Osteoblast (primary cell): ENCODE measurements around the gene ADD1. TPM values are rescaled to one million over a fixed set of nuclear protein-coding genes. Genes with fewer than 3 reads are reported as not detected.
A peak's percentile ranks its signal among the peaks of the same experiment; 100 is the strongest.

Source experiments
- DNase-seq: peaks from one replicate; pipeline ENCODE4 v3.0.0; 2011; ENCODE audit warnings: low spot score, mixed read lengths; ENCODE audit not compliant: insufficient read length; ENCODE audit errors: missing footprints
- H2AFZ ChIP-seq: 2 replicates; pipeline ENCODE4 v1.6.0; 2011; ENCODE audit warnings: mild to moderate bottlenecking, low read length
- H3K27ac ChIP-seq: 2 replicates; pipeline ENCODE4 v1.5.1; 2011; ENCODE audit warnings: mild to moderate bottlenecking, low read depth, low read length, moderate library complexity
- H3K27me3 ChIP-seq: 2 replicates; pipeline ENCODE4 v1.6.0; 2012; ENCODE audit warnings: mild to moderate bottlenecking, control low read depth, inconsistent platforms, low read length, moderate library complexity; ENCODE audit not compliant: insufficient read depth
- H3K36me3 ChIP-seq: 2 replicates; pipeline ENCODE4 v1.5.1; 2011; ENCODE audit warnings: mild to moderate bottlenecking, low read length, control low read depth, moderate library complexity; ENCODE audit not compliant: insufficient read depth
- H3K4me1 ChIP-seq: 2 replicates; pipeline ENCODE4 v1.5.1; 2011; ENCODE audit warnings: mild to moderate bottlenecking, low read length, control low read depth, moderate library complexity; ENCODE audit not compliant: insufficient read depth
- H3K4me2 ChIP-seq: 2 replicates; pipeline ENCODE4 v1.6.0; 2011; ENCODE audit warnings: mild to moderate bottlenecking, low read length; ENCODE audit not compliant: insufficient read depth
- H3K4me3 ChIP-seq: fragments of 200-600 bp; sonication (generic); 3 replicates; pipeline ENCODE4 v1.5.1; 2012; ENCODE audit warnings: mild to moderate bottlenecking, low read length, inconsistent platforms; ENCODE audit not compliant: insufficient read depth
- H3K79me2 ChIP-seq: 2 replicates; pipeline ENCODE4 v1.6.0; 2012; ENCODE audit warnings: mild to moderate bottlenecking, low read length, control low read depth, inconsistent platforms; ENCODE audit not compliant: insufficient read depth
- H3K9me3 ChIP-seq: 2 replicates; pipeline ENCODE4 v1.5.1; 2011; ENCODE audit warnings: low read depth, low read length, control low read depth
- H4K20me1 ChIP-seq: 2 replicates; pipeline ENCODE4 v1.6.0; 2012; ENCODE audit warnings: mild to moderate bottlenecking, low read length, control low read depth; ENCODE audit not compliant: insufficient read depth
- total RNA-seq: library from RNA; depleted of rRNA; stranded (reverse); fragments of >200 nt; gene quantifications from 2 replicates; pipeline ENCODE4 v1.2.3, GENCODE V29; 2012
- TF ChIP-seq, protein P1 (sequence below): IDR thresholded peaks from 2 replicates; pipeline ENCODE4 v1.5.1; 2011; ENCODE audit warnings: mild to moderate bottlenecking, low read depth, low read length, moderate library complexity; ENCODE audit errors: extremely low read depth

ADD1 gene
- total RNA-seq, 1 donor = 200 TPM

DNA sequence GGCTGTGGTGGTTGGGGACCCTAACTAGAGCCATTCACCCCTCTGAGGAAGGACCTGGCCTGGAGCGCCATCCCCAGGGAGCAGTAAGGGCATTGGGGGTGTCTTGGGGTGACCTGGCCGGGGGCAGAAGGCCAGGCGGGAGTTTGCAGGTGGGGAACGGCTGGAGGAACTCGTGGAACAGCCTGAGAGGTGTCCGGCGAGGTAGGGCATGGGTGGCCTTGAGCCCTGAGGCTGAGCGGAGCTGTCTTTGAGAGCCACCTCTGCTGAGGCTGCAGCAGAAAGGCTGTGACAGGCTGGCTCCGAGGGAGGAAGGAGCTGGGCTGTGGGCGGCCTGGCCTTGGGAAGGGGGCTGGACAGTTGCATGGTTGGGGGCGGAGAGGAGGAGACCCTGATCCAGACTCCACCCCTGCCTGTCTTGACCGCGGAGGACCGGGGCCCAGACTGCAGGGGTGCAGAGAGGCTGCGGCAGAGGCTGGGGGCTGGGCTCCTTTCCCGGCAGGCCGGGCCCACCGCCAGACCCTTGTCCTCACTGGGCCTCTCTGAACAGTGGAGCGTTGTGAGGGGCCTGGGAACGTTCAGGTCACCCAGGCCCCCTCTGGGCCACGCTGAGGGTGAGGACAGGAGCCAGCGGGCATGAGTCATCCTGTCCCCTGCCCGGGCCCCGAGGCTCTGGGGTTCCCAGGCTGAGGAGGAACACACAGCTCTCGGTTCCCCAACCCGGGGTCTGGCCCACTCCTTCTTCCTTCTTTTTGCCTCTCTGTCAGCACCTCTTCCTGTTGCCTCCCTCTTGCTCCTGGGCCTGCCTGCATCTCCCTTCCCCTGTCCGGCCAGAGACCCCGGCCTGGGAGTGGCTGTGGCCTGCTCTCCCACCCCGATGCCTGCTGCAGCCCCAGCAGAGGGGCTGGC, 42.7 kb upstream of the ADD1 start:
- Histone ChIP-seq H3K4me2 (peak overlapping the region; percentile 48), H3K9me3 (no peaks in the 10 kb centered on the region), H3K79me2 (peaks cover 82% of the 10 kb centered on the region), H3K4me1 (peaks cover 28% of the 10 kb centered on the region), H3K4me3 (peak overlapping the region; percentile 10), H2AFZ (peak overlapping the region; percentile 74), H3K36me3 (peaks cover 5% of the 10 kb centered on the region), H3K27me3 (no peaks in the 10 kb centered on the region), H4K20me1 (peaks cover 5% of the 10 kb centered on the region), H3K27ac (peak overlapping the region; percentile 68)
- TF ChIP-seq, protein P1, sequence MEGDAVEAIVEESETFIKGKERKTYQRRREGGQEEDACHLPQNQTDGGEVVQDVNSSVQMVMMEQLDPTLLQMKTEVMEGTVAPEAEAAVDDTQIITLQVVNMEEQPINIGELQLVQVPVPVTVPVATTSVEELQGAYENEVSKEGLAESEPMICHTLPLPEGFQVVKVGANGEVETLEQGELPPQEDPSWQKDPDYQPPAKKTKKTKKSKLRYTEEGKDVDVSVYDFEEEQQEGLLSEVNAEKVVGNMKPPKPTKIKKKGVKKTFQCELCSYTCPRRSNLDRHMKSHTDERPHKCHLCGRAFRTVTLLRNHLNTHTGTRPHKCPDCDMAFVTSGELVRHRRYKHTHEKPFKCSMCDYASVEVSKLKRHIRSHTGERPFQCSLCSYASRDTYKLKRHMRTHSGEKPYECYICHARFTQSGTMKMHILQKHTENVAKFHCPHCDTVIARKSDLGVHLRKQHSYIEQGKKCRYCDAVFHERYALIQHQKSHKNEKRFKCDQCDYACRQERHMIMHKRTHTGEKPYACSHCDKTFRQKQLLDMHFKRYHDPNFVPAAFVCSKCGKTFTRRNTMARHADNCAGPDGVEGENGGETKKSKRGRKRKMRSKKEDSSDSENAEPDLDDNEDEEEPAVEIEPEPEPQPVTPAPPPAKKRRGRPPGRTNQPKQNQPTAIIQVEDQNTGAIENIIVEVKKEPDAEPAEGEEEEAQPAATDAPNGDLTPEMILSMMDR = no peak
- DNase-seq = peak; percentile 93

DNA sequence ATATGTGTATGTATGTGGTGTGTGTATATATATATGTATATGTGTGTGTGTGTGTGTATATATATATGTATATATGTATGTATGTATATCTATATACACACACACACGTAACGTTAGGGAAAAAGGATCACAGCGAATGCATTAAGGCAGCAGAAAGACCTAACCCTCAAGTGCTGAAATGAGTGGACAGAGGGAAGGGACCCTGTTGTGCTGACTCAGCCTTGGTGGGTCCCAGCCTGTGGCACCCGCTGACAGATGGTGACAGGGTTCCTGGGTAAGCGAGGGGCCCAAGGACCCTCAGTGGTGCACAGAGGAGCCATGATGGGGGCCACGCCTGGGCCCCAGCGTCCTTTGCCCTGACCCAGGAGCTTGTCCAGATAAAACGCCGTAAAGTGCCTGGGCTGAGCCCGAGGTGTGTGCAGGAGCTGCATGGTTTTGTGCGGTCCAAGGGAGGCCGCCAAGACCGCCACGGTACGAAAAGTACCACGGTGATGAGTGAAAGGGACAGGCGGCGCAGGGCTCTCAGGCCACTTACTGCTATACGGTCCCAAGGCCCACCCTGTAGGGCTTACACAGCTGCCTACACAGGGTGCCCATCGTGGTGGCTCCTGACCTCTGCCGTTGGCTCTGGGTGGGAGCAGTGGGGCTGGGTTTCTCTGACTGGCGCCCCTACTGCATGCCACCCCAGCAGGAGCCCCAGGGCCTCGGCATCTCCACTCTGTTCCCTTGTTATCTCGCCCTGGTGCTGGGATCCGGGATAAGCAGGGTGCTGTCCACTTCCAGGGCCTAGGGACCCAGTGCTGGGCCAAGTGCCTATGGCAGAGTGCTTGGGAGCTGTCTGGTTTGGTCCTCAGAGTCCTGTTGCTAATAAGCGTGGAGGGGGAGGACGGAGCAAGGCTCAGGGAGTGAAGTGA, 40.8 kb upstream of the ADD1 start:
- peaks cover 80% of the 10 kb centered on the region for H3K79me2 ChIP-seq
- no peak overlapping the region for H3K27ac ChIP-seq
- no peaks in the 10 kb centered on the region for H3K27me3 ChIP-seq
- H3K4me1 ChIP-seq = peaks cover 21% of the 10 kb centered on the region
- no peaks in the 10 kb centered on the region for H3K36me3 ChIP-seq
- DNase-seq = peak; percentile 65
- no peaks in the 10 kb centered on the region for H3K9me3 ChIP-seq
- H3K4me3 ChIP-seq = no peak overlapping the region
- no peak overlapping the region for H2AFZ ChIP-seq
- TF ChIP-seq, protein P1 = no peak
- H4K20me1 ChIP-seq = peaks cover 5% of the 10 kb centered on the region
- H3K4me2 ChIP-seq = no peak overlapping the region

DNA sequence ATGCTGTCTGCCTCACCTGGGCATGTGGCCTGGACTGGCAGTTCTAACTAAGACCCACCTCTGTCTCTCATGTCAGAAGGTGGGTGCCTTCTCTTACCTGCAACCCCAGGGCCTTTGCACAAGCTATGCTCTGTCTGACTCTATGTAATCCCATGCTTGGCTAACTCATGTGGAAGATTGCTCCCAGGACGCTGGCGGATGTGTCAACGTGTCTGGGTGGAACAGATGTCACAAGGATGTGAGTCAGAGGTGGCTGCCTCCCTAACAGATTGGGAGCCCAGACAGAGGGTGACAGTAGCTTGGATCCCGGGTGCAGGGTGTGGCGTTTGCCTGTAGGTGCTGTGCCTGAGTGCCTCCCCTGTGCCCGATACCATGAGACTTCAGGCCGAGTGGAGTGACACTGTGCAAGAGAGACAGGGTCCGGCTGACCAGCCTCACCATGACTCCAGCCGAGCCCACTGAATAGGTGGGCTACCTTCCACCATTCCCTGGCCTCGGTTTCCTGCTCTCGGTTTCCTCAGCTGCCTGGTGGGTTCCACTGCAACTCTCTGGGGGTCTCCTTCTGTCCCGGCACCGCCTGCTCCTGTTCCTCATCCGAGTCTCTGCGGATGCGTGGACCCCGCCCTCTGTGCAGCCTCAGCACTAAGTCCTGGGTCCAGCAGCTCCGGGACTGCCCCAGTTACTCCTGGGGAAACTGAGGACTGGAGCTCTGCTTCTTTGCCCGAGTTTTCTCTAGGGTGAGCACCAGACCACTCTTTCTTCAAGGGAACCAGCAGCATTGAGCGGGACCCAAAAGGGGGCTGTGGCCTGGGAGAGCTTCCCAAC, 39.8 kb upstream of the ADD1 start:
- H3K36me3 ChIP-seq = no peaks in the 10 kb centered on the region
- peaks cover 21% of the 10 kb centered on the region for H3K4me1 ChIP-seq
- H4K20me1 ChIP-seq = peaks cover 5% of the 10 kb centered on the region
- H3K27me3 ChIP-seq = no peaks in the 10 kb centered on the region
- peak; percentile 76 for DNase-seq
- peaks cover 74% of the 10 kb centered on the region for H3K79me2 ChIP-seq
- TF ChIP-seq, protein P1 = no peak
- H3K4me3 ChIP-seq = no peak overlapping the region
- no peaks in the 10 kb centered on the region for H3K9me3 ChIP-seq
- H3K4me2 ChIP-seq = no peak overlapping the region
- H3K27ac ChIP-seq = no peak overlapping the region
- H2AFZ ChIP-seq = no peak overlapping the region
